GM04504 (cell line): Measurements from ENCODE around the gene ISOC1.

ENCODE experiments used
- DNase-seq: peaks from one replicate; pipeline ENCODE4 v3.0.0-alpha.2; 2012; ENCODE audit warnings: low read depth

The ISOC1 gene

DNA sequence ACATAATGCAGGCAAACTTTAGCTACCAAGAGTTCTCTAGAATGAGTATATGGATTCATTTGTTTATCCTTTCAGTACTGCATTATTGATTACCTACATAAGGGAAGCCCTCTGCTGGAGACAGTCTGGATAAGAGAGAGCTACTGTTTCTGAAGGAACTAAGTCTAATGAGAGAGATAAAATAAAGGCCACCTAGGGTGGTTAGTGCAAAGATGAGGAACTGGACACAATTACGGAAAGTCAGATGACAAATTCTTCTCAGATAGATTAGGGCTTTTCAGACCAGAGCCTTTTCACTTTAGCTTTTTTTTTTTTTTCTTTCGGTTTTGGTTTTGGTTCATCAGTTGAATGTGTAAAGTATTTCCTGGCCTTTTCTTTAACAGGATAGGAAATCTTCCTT is 31.3 kb downstream of the ISOC1 start:
- no peak for DNase-seq

DNA sequence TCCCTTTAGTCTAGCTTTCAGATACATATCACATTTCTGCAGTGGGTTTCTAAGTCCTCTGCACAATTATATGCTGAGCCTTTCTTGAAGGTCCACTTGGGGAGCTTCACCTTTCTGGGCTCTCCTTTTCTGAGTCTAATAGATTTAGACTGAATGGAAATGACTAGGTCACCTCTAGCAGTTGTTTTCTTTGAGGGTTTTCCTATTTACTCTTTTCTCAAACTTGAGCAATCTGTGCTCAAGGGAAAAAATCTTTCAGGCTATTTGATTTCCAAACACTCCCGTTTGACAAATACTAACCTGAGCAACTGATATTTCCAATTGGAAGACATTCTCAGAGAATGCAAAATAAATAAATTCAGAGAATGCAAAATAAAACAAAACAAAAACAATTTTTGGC is 39.0 kb downstream of the ISOC1 start:
- no peak for DNase-seq

DNA sequence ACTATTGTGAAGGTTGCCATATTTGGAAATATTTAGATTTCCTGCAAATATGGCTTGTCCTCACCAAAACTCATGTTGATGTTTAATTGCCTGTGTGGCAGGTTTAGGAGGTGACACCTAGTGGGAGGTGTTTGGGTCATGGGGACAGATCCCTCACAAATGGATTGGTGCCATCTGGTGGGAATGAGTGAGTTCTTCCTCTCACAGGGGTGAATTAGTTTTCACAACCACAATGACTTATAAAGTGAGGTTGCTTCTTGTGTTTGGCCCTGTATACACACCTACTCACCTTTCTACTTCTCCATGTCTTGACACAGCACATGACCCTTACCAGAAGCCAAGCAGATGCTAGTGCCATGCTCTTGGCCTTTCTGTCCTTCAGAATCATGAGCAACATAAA is 41.1 kb downstream of the ISOC1 start:
- DNase-seq = no peak

DNA sequence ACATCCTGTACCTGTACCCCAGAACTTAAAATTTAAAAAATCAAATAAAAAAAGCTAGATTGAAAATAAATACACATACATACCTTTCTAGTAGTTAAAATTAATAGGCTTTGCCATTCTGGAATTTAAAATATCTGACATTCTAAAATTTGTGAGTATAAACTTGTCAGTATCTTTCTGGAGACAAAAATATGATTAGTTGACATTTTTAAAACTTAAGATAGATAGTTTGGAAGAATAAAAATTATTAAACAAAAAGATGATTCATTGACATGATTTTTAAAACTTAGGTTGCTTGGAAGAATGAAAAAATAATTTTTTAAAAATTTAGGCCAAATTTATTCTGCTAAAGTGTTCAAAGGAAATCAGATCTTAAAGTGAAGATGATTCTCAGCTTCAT is 43.1 kb downstream of the ISOC1 start:
- DNase-seq = no peak

DNA sequence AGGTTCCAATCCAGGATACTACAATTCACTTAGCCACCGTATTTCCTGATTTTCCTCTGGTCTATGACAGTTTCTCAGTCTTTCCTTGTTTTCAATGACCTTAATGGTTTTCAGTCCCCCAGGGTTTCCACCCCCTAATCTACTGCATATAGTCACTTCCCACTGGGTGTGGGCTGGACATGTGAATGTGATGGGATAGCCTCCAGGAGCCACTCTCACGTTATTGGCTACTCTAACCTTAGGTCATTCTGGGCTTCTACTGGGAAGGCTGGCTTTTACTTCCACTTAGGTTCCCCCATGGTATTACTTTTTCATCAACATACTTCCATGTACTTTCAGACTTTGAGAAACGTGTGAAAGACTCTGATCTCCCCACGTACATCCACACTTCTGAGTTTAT is 46.5 kb downstream of the ISOC1 start:
- no peak for DNase-seq

DNA sequence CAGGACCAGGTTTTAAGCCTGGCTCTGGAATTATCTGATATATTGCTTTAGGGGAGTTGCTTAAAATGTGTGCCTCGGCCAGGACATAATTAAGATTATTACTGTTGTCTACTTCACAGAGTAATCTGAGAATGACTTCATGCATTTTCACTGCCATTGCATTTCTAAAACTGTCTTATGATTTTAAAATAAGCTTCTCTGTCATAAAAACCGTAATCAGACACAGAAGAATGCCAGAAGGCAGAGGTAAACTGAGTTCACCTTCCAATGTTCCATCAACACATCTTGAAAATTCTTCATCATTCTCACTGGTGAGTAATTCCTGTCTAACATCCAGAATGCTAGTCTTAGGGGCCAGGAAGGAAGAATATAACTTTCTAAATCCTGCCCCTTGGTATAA is 47.1 kb downstream of the ISOC1 start:
- no peak for DNase-seq

DNA sequence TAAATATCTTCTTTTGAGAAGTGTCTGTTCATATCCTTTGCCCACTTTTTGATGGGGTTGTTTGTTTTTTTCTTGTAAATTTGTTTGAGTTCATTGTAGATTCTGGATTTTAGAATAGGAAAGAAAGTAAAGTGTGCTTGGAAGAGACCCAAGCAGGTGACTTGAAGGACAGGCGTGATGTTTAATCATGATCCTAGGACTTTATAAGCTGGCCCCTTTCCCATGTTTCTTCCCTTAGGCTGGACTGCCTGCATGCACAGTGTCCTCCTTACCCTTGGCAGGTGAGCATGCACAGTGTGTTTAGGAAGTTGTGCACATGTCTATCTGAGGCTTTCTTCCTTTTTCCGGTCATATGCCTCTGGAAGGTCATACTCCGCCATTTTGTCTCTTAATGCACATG is 61.3 kb downstream of the ISOC1 start:
- DNase-seq = no peak

DNA sequence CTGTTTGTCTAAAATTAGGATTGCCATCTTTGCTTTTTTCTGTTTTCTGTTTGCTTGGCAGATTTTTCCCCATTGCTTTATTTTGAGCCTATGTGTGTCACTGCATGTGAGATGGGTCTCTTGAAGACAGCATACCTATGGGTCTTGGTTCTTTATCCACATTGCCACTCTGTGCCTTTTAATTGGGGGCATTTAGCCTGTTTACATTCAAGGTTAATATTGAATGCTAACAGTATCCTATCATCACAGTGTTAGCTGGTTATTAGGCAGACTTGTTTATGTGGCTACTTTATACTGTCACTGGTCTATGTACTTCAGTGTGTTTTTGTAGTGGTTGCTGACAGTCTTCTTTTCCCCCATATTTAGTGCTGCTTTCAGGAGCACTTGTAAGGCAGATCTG is 67.3 kb downstream of the ISOC1 start:
- DNase-seq = no peak
